ENCODE measurements around the gene ADAP2.
"Not testable (repeated sequence)": the region's sequence is repeated elsewhere in the genome, so short reads cannot be mapped to it uniquely, and the experiment has no call there.

ADAP2 gene

GRCh38 chr17:30929081-30929633 is 7.4 kb downstream of the ADAP2 start:
- CTCF ChIA-PET, result interaction anchor here (0.6 kb wide), 3 partner anchors 77 to 305 kb away, joined by 3 read pairs; no protein-coding TSS in a partner anchor
- no peak overlapping the region for H3K27ac ChIP-seq
- no peak for DNase-seq (ENCODE audit: low spot score)
- POLR2A ChIA-PET (ENCODE audit: low non-redundant PET), result no interaction called here
- TF ChIP-seq CTCF (conservative IDR thresholded peaks at IDR 0.05; ENCODE audit: low read depth), result no peak

- H3K27ac ChIP-seq; CTCF ChIA-PET; POLR2A ChIA-PET (ENCODE audit: low non-redundant PET); DNase-seq (ENCODE audit: low spot score): not testable (repeated sequence)
Measured at GRCh38 chr17:30929861-30930260, 8.1 kb downstream of the ADAP2 start.

- no peak overlapping the region for H3K27ac ChIP-seq
- CTCF ChIA-PET, result interaction anchor here (0.5 kb wide), 1 partner anchor 13 kb away, joined by 3 read pairs; no protein-coding TSS in a partner anchor
- no peak for DNase-seq (ENCODE audit: low spot score)
- POLR2A ChIA-PET (ENCODE audit: low non-redundant PET), result no interaction called here
- no peak for TF ChIP-seq CTCF (conservative IDR thresholded peaks at IDR 0.05; ENCODE audit: low read depth)
Measured at GRCh38 chr17:30930495-30930894, 8.8 kb downstream of the ADAP2 start.

GRCh38 chr17:30931582-30931981 is 9.8 kb downstream of the ADAP2 start:
- CTCF ChIA-PET, result interaction anchor here (0.6 kb wide), 1 partner anchor 311 kb away, joined by 4 read pairs; no protein-coding TSS in a partner anchor
- DNase-seq (ENCODE audit: low spot score); H3K27ac ChIP-seq; POLR2A ChIA-PET (ENCODE audit: low non-redundant PET): not testable (repeated sequence)

- POLR2A ChIA-PET (ENCODE audit: low non-redundant PET), result no interaction called here
- DNase-seq (ENCODE audit: low spot score), result no peak
- TF ChIP-seq CTCF (conservative IDR thresholded peaks at IDR 0.05; ENCODE audit: low read depth), result no peak
- CTCF ChIA-PET, result interaction anchor here (0.9 kb wide), 1 partner anchor 109 kb away, joined by 6 read pairs; no protein-coding TSS in a partner anchor
- no peak overlapping the region for H3K27ac ChIP-seq
Measured at GRCh38 chr17:30933966-30934365, 12.2 kb downstream of the ADAP2 start.

- CTCF ChIA-PET, result no interaction called here
- TF ChIP-seq CTCF (conservative IDR thresholded peaks at IDR 0.05; ENCODE audit: low read depth), result no peak
- POLR2A ChIA-PET (ENCODE audit: low non-redundant PET), result no interaction called here
- no peak overlapping the region for H3K27ac ChIP-seq
- no peak for DNase-seq (ENCODE audit: low spot score)
Measured at GRCh38 chr17:30939051-30939689, 17.4 kb downstream of the ADAP2 start.

- CTCF ChIA-PET, result no interaction called here
- DNase-seq (ENCODE audit: low spot score), result no peak
- no peak for TF ChIP-seq CTCF (conservative IDR thresholded peaks at IDR 0.05; ENCODE audit: low read depth)
- no peak overlapping the region for H3K27ac ChIP-seq
- POLR2A ChIA-PET (ENCODE audit: low non-redundant PET), result no interaction called here
Measured at GRCh38 chr17:30942308-30943079, 20.7 kb downstream of the ADAP2 start.

Data from RWPE1 (cell line).